Pancreas (tissue), 10 donors: ENCODE data around the gene MAST2. TPM values are rescaled to one million over a fixed set of nuclear protein-coding genes. Genes with fewer than 3 reads are reported as not detected.

ENCODE experiments used
- ATAC-seq, 4 donors: fragments of 200-7000 bp; cut with Tn5 transposase; one replicate each; pipeline versions ENCODE4 v1.8.0 to v1.9.1; 2020; ENCODE audit warnings: mild to moderate bottlenecking in 4 of 4, moderate library complexity in 4 of 4
- DNase-seq, 6 donors: peaks; one replicate each; pipeline ENCODE4 v3.0.0-alpha.2; 2020
- FAIRE-seq: peaks from 2 replicates; lab custom pipeline; 2012; peaks lifted over from hg19 to GRCh38; lab: Jason Lieb, UNC
- H3K27ac ChIP-seq, 4 donors: fragments of 200-600 bp; sonication (generic); 1 replicate in 3 of 4; 2 replicates in 1 of 4; pipeline versions ENCODE4 v1.5.0 to v1.8.0; 2020
- H3K27me3 ChIP-seq, 4 donors: fragments of 200-600 bp; one replicate each; pipeline ENCODE4 v1.8.0; 2021
- H3K36me3 ChIP-seq, 3 donors: fragments of 200-600 bp; sonication (generic) in 1 of 3; one replicate each; pipeline versions ENCODE4 v1.5.0 to v1.8.0; 2020 to 2021
- H3K4me1 ChIP-seq, 3 donors: fragments of 200-600 bp; one replicate each; pipeline ENCODE4 v1.8.0; 2021
- H3K4me3 ChIP-seq, 4 donors: fragments of 200-600 bp; sonication (generic) in 2 of 4; one replicate each; pipeline versions ENCODE4 v1.5.0 to v1.8.0; 2020 to 2021
- H3K9me3 ChIP-seq, 4 donors: fragments of 200-600 bp; one replicate each; pipeline ENCODE4 v1.8.0; 2021
- CTCF ChIP-seq, 4 donors: fragments of 200-600 bp; sonication (generic) in 3 of 4; IDR thresholded peaks; one replicate each; pipeline versions ENCODE4 v1.5.0 to v1.8.0; 2021; ENCODE audit warnings: antibody characterized with exemption in 4 of 4
- WGBS, 2 donors: extraction: QIAGEN DNeasy Blood & Tissue Kit; methylation state at CpG; one replicate each; pipeline ENCODE4 v1.1.7; 2013; 5-methylcytosine and 5-hydroxymethylcytosine counted together
- intact Hi-C, 3 donors: fragments of 100-400 bp; cut with DNase I; formaldehyde crosslinking; loops; one replicate each; pipeline versions ENCODE4 v1.11.1 to v1.14.2; 2022
- polyA plus RNA-seq, 2 donors: library from polyadenylated mRNA; stranded (reverse); fragments of 200-250 nt; gene quantifications; one replicate each; pipeline ENCODE4 v1.2.3, GENCODE V29; 2013
- total RNA-seq, 6 donors: library from RNA; stranded (reverse); fragmentation: NEBNext Ultra II Directional in 4 of 6; extraction: Animal tissue kit (Norgen Biotek cat#: 25700) in 4 of 6; gene quantifications; one replicate each; pipeline versions ENCODE4 v1.2.1 to v1.2.4, GENCODE V29; 2021 to 2023
- donor health status: healthy with polysubstance abuse.
- donor health status: DM: no; HTN: no; CAD: no; lungs with moderate emphysema.
- donor health status: DM: no; HTN: no; CAD: no.
- donor health status: control.
- donor health status: control.
- donor health status: Bipolar disorder and iron deficiency.
- donor health status: DM: yes; HTN: yes; CAD: no.
- donor health status: DM: no; HTN: no; CAD: no.
- donor health status: DM: no; HTN: no; CAD: no.
- donor health status: DM: yes; HTN: yes; CAD: no.

Gene MAST2
- total and polyA plus RNA-seq, 8 donors, result 5.1 to 14.5 (median 7.7) TPM

GRCh38 chr1:45789601-45790000 lies 13.8 kb upstream of the MAST2 start:
- Histone ChIP-seq H3K27me3 (no peaks in the 10 kb centered on the region), H3K4me1 (no peaks in the 10 kb centered on the region), H3K9me3 (no peaks in the 10 kb centered on the region), H3K27ac (no peak overlapping the region), H3K4me3 (no peak overlapping the region), H3K36me3 (no peaks in the 10 kb centered on the region)
- intact Hi-C loops, result no loop called here
- WGBS, 2 donors, result 63 to 64% methylated on average over 2 of the region's 2 CpGs
- TF ChIP-seq CTCF (IDR thresholded peaks at IDR 0.05), result no peak
- DNase-seq, result no peak
- FAIRE-seq, result no peak
- no peak for ATAC-seq

DNA sequence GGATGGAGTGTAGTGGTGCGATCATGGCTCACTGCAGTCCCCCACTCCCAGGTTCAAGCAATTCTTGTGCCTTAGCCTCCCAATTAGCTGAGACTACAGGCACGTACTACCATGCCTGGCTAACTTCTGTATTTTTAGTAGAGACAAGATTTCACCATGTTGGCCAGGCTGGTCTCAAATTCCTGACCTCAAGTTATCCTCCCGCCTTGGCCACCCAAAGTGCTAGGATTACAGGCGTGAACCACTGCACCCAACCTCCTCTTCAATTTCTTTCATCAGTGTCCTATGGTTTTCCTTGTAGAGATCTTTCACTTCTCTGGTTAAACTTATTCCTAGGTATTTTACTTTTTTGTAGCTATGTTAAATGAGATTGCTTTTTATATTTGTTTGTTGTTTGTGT lies 10.7 kb upstream of the MAST2 start:
- Histone ChIP-seq H3K27me3 (no peaks in the 10 kb centered on the region), H3K27ac (no peak overlapping the region), H3K36me3 (no peaks in the 10 kb centered on the region), H3K4me3 (no peak overlapping the region), H3K4me1 (no peaks in the 10 kb centered on the region), H3K9me3 (no peaks in the 10 kb centered on the region)
- TF ChIP-seq CTCF (IDR thresholded peaks at IDR 0.05), result no peak
- DNase-seq (no peak), ATAC-seq (no peak), FAIRE-seq (no peak)
- intact Hi-C loops, result no loop called here
- 82 to 88% methylated on average over 4 of the region's 4 CpGs for WGBS, 2 donors

- DNase-seq (no peak), FAIRE-seq (no peak), ATAC-seq (no peak)
- WGBS, 2 donors, result 43 to 52% methylated on average over 7 of the region's 7 CpGs
- Histone ChIP-seq H3K9me3 (no peaks in the 10 kb centered on the region), H3K4me1 (no peaks in the 10 kb centered on the region), H3K4me3 (no peak overlapping the region), H3K36me3 (no peaks in the 10 kb centered on the region), H3K27me3 (no peaks in the 10 kb centered on the region), H3K27ac (no peak overlapping the region)
- TF ChIP-seq CTCF (IDR thresholded peaks at IDR 0.05), result no peak
- intact Hi-C loops, result no loop called here
Measured at GRCh38 chr1:45793942-45794604, 9.3 kb upstream of the MAST2 start.

- 64 to 81% methylated on average over 2 of the region's 2 CpGs for WGBS, 2 donors
- no peaks in the 10 kb centered on the region for H3K27me3 ChIP-seq
- intact Hi-C loops, result no loop called here
- H3K4me3 ChIP-seq, result no peak overlapping the region
- TF ChIP-seq CTCF (IDR thresholded peaks at IDR 0.05), result no peak
- FAIRE-seq, result no peak
- H3K4me1 ChIP-seq, result no peaks in the 10 kb centered on the region
- ATAC-seq, result no peak
- no peaks in the 10 kb centered on the region for H3K9me3 ChIP-seq
- H3K27ac ChIP-seq, result no peak overlapping the region
- no peak for DNase-seq
- no peaks in the 10 kb centered on the region for H3K36me3 ChIP-seq
Measured at GRCh38 chr1:45796381-45796780, 7.0 kb upstream of the MAST2 start.

DNA sequence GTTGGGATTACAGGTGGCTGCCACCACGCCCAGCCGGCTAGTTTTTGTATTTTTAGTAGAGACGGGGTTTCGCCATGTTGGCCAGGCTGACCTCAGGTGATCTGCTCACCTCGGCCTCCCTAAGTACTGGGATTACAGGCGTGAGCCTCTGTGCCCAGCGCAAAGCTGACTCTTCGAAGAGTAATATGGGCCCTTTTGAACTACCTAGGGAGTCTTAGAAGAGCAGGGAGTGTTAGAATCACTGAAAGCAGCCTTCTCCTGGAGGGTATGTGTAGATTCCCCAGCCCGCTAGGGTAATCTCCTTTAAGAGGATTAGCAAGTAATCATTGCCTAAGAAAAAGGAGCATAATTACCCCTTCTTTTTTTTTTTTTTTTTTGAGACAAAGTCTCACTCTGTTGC lies 6.5 kb upstream of the MAST2 start:
- H3K27me3 ChIP-seq, result no peaks in the 10 kb centered on the region
- no peak for DNase-seq
- 84 to 91% methylated on average over 9 of the region's 9 CpGs for WGBS, 2 donors
- no peaks in the 10 kb centered on the region for H3K9me3 ChIP-seq
- no peaks in the 10 kb centered on the region for H3K36me3 ChIP-seq
- FAIRE-seq, result no peak
- intact Hi-C loops, result no loop called here
- no peaks in the 10 kb centered on the region for H3K4me1 ChIP-seq
- no peak for TF ChIP-seq CTCF (IDR thresholded peaks at IDR 0.05)
- H3K4me3 ChIP-seq, result no peak overlapping the region
- no peak for ATAC-seq
- no peak overlapping the region for H3K27ac ChIP-seq
